GM12874 (cell line): ENCODE data around the gene PXYLP1.

Experiments
- TF ChIP-seq, protein P1 (sequence below): IDR thresholded peaks from 2 replicates; pipeline ENCODE4 v1.5.1; 2011; ENCODE audit warnings: low read depth, mild to moderate bottlenecking, control low read depth, low read length, moderate library complexity; ENCODE audit not compliant: insufficient read depth

PXYLP1 gene

DNA sequence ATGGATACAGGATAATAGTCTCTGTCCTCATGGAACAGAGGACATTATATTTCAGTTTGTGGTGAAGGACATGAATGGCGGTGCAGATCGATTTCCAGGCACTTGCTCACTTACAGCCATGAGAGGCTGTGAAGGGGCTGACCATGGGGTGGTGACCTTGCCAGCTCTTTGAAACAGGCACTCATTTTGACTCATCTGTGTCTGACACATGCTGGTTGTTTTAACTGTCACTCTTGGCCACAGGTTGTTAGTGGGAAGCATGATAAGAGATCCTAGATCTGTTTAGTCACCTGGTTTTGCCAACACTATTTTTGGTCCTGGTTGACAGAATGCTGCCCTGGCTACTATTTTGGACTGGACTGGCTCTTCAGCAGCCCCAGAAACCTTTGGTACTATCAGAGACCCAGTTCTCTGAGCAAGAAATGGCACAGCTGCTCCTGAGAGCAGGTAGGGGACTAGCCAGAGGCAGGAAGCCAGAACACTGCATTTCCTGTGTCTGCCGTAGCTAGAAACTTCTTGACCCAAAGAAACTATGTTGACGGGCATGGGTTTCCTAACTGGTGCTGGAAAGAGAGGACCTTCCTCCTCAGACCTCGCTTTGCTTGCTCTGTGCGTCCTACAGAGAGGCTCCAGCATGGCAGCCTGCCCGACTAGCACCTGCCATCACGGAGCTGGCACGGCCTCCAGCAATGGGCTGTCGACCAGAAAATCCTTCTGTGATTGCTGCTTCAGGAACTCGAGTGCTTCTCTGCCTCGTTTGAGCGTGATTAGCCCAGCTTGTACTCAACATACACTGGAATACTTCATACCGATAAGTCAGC is 6.3 kb downstream of the PXYLP1 start:
- TF ChIP-seq, protein P1, sequence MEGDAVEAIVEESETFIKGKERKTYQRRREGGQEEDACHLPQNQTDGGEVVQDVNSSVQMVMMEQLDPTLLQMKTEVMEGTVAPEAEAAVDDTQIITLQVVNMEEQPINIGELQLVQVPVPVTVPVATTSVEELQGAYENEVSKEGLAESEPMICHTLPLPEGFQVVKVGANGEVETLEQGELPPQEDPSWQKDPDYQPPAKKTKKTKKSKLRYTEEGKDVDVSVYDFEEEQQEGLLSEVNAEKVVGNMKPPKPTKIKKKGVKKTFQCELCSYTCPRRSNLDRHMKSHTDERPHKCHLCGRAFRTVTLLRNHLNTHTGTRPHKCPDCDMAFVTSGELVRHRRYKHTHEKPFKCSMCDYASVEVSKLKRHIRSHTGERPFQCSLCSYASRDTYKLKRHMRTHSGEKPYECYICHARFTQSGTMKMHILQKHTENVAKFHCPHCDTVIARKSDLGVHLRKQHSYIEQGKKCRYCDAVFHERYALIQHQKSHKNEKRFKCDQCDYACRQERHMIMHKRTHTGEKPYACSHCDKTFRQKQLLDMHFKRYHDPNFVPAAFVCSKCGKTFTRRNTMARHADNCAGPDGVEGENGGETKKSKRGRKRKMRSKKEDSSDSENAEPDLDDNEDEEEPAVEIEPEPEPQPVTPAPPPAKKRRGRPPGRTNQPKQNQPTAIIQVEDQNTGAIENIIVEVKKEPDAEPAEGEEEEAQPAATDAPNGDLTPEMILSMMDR, result no peak

DNA sequence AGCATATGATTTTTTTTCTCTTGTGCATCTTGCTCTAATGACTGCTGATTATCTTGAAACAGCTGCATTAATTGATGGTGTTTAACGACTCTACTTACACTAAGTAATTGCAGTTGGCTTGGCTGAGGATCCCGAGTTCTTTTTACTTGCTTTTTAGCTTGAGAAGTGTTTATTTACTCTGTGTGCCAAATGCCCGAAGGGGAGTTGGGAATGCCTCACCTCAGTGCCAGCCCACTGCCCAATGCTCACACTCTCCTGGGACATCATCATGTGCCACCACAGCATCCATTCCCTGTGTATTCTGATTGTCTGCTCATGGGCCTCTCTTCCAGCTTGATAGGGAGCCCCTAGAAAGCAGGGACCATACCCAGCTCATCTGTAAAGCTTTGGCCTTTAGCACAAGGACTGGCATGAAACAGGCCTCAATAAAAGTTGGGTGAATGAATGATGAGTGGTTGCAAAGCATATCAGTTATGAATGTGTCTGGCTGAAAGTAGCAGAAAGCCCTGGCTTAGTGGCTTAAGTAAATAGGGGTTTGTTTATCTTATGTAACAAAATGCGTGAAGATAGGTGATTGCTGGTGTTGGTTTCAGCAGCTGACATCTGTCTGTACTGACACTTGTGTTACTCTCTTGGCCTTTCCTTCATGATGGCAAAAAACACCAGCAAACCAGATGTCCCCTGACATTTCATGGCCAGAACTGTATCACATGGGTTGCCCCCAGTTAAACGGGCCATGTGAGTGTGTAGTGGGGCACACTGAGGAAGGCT is 8.1 kb downstream of the PXYLP1 start:
- TF ChIP-seq, protein P1, result no peak

DNA sequence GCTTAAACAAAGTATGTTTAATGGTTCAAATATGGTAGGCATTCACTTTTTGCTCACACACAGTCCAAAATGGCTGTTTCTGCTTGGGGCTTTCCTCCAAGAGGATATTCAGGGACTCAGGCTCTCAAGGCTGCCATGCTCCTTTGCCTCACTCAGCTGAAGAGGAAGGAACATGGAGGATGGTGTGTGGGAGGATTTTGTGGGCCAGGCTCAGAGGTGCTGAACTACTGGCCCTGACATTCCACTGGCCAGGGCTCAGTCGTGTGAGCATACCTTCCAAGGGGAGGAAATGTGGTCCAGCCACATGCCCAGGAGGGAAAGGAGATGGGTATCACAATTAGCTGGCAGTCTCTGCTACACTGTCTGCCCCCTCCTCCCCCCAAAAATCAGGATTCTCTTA is 8.7 kb downstream of the PXYLP1 start:
- TF ChIP-seq, protein P1, result no peak

DNA sequence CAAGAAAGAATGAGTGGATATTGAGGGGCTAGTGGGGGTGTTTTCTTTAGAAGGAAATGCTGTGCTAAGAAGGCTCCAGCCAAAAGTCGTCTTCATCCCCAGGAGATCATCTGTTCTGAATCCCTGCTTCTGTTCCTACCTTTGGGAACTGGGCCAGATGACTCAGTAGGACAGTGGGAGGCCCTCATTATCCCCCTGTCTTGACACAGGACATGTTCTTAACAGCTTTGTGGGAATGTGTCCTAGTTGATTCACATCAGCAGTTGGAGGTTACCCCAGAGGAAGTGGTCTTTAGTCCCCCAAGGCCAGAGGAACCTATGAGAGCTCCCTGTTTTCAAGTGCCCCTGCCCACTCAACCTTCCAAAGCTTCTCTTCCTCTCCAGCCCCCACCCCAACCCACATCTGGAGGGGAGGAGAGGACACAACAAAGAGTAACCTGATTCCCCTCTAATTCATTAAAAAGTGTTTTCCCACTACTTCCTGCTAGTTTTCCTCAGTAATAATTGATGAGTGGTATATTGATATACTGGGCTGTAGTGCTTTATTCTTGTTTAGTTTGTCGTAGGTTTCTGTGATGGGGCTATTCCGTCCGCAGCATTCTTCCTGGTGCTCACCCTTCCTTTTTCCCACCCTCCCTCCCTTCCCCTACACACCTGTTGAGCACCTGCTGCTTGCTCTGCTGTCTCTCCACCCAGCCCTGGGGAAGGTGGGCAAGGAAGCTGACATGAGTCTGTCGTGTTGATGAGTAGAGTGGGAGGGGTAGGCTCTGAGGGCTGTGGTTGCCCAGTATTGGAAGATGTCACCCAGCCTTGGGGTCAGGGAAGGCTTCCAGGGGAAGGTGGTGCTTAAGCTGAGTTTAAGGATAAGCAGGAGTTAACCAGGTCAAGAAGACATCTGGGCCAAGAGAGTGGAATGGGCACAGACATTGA is 9.3 kb downstream of the PXYLP1 start:
- TF ChIP-seq, protein P1, result no peak

DNA sequence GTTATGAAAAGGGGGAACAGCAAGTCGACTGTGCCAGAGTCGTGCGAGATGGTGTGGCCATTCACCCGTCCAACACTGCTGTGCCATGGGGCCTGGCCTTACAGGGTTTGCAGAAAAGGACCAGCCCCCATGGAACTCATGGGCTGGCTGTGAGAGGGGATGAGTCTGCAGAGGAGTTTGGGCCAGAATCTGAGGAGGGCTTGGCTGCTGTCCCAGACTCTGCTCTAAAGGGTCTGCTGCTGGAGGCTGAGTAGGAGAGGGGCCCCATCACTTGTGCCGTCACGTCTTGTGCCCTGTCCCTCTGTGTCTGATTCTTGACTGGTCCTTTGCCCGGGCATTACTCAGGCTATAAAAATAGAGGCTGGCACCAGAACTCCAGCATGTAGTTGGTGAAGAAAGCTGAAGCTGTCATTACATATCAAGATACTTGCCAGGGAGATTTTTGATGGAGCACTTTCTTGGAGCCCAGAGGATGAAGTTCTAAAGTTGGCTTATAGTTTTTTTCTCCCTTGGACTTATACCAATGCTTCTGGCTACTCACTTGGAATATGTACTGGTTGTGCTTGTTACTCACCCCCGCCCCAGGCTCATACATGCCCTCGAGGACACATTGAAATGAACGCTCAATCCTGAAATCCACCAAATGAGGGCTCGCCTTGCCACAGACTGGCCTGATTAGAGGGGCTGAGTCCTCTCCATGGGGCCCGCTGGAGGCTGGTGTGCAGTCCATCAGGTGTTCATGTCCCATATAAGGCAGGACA is 10.2 kb downstream of the PXYLP1 start:
- TF ChIP-seq, protein P1, result no peak

DNA sequence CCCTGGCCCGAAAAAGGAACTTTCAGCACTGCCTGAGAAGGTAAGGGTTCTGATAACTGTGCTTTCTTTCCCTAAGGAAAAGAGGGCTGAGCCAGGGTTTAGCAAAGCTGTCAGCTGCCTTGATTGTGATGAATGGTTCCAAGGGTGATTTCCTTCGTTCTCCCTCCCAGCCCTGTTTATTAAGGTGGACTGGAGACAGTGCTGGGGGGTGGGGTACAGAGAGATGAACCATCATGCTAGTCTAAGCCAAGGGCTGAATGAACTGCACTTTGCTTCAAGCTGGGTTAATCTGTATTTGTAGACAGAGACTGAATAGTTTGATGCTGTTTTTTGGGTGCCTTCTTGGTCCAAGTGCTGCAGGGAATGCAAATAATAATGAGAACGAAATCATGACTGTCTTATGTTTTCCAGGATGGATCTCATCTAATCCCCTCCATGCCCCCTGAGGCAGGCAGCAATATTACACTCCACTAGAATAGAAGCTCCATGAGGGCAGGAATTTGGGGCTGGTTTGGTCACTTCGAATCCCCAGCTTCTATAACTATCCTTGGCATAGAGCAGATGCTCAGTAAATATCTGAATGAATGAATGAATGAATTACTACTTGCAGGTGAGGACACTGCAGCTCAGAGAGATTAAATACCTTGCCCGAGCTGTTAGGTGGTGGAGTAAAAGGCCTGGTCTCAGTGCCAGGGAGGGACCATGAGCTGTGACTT is 10.9 kb downstream of the PXYLP1 start:
- TF ChIP-seq, protein P1, result no peak
